Measurements from ENCODE around the gene KRT4. TPM values are rescaled to one million over a fixed set of nuclear protein-coding genes. Genes with fewer than 3 reads are reported as not detected.

Gene KRT4
- total RNA-seq, 1 experiment from 2014 or later, result not detected

GRCh38 chr12:52839436-52840105 lies 25.7 kb upstream of the KRT4 start:
- H4K20me1 ChIP-seq (ENCODE audit: control insufficient read depth, insufficient read depth, insufficient read length), result no peaks in the 10 kb centered on the region
- H3K9ac ChIP-seq (ENCODE audit: extremely low read depth, insufficient read length, low read length), result no peak overlapping the region
- peak; percentile 26 for DNase-seq
- H4K91ac ChIP-seq (ENCODE audit: insufficient read length, low read depth, low read length), result no peak overlapping the region
- WGBS (ENCODE audit: extremely low coverage, insufficient read length, low lambda C conversion rate), result no CpG with 5 or more reads among the region's 18 CpGs
- no peaks in the 10 kb centered on the region; a peak in 1 of 4 replicates for H3K4me1 Mint-ChIP-seq
- H3K27ac ChIP-seq (ENCODE audit: insufficient read length, low read depth, low read length), result no peak overlapping the region
- no peak overlapping the region for H3K23ac ChIP-seq (ENCODE audit: insufficient read length, low read depth, low read length)
- H3K4ac ChIP-seq (ENCODE audit: low read depth, low read length), result no peak overlapping the region
- H3K23me2 ChIP-seq (ENCODE audit: insufficient read length, low read depth, low read length, poor library complexity, severe bottlenecking), result peaks cover 2% of the 10 kb centered on the region
- no peak overlapping the region for H3K18ac ChIP-seq (ENCODE audit: insufficient read length, low read depth, low read length)
- no peaks in the 10 kb centered on the region for H3K9me3 Mint-ChIP-seq
- no peaks in the 10 kb centered on the region for H3K79me1 ChIP-seq (ENCODE audit: insufficient read depth, low read depth, low read length, poor library complexity, severe bottlenecking)
- no peaks in the 10 kb centered on the region for H3K79me2 ChIP-seq (ENCODE audit: insufficient read depth, low read length)
- H3T11ph ChIP-seq (ENCODE audit: low read length), result no peak overlapping the region
- no peaks in the 10 kb centered on the region; the same call in 1 of the 2 replicates for H3K27me3 ChIP-seq (ENCODE audit: insufficient read depth, low read length)
- H3K4me2 ChIP-seq (ENCODE audit: insufficient read depth, insufficient read length, low read length), result no peak overlapping the region
- H2BK12ac ChIP-seq (ENCODE audit: insufficient read length, low read depth, low read length), result no peak overlapping the region
- H4K5ac ChIP-seq (ENCODE audit: insufficient read length, low read depth, low read length), result no peak overlapping the region
- no peak overlapping the region for H2AFZ ChIP-seq (ENCODE audit: low read length)
- H3K27me3 Mint-ChIP-seq (ENCODE audit: low read depth), result peaks cover 17% of the 10 kb centered on the region
- no peak for TF ChIP-seq CTCF (conservative IDR thresholded peaks at IDR 0.05)
- H3K9me3 ChIP-seq (ENCODE audit: control insufficient read depth, low read depth, low read length), result no peaks in the 10 kb centered on the region
- H2BK15ac ChIP-seq (ENCODE audit: low read depth, low read length), result no peak overlapping the region
- H3K27ac Mint-ChIP-seq, result no peak overlapping the region
- no peak overlapping the region; the same call in 1 of the 2 replicates for H3K14ac ChIP-seq (ENCODE audit: insufficient read depth, low read length)
- no peak overlapping the region for H3K56ac ChIP-seq (ENCODE audit: insufficient read length, low read depth, low read length)
- no peak overlapping the region for H2AK5ac ChIP-seq (ENCODE audit: insufficient read length, low read length)
- H3K4me1 ChIP-seq (ENCODE audit: insufficient read depth, low read length), result no peaks in the 10 kb centered on the region
- no peaks in the 10 kb centered on the region for H3K36me3 Mint-ChIP-seq (ENCODE audit: insufficient read depth in 1 of 3, low read depth in 3 of 3)
- H2BK20ac ChIP-seq (ENCODE audit: low read depth, low read length, poor library complexity, severe bottlenecking), result no peak overlapping the region
- H3K4me3 Mint-ChIP-seq, result no peak overlapping the region
- no peak overlapping the region for H4K8ac ChIP-seq (replicated peaks; ENCODE audit: insufficient read length, low read depth, low read length)
- H2BK120ac ChIP-seq (ENCODE audit: low read depth, low read length, poor library complexity, severe bottlenecking), result no peak overlapping the region
- no peak overlapping the region for H2BK5ac ChIP-seq (ENCODE audit: insufficient read length, low read length)

Data from H9 (cell line).